Kidney capillary endothelial cell (primary cell): ENCODE measurements around the gene MBD5.

ENCODE experiments used
- DNase-seq: peaks from one replicate; pipeline ENCODE4 v3.0.0-alpha.2; 2018; ENCODE audit warnings: low spot score

Gene MBD5

GRCh38 chr2:148023861-148024260, 3.0 kb downstream of the MBD5 start:
- DNase-seq, result peak; percentile 23

GRCh38 chr2:148026573-148026972, 5.7 kb downstream of the MBD5 start:
- DNase-seq, result no peak

- no peak for DNase-seq
These were observed 6.9 kb downstream of the MBD5 start for GRCh38 chr2:148027822-148028221.

GRCh38 chr2:148028781-148029180, 7.9 kb downstream of the MBD5 start:
- no peak for DNase-seq

- DNase-seq, result no peak
These were observed 10.3 kb downstream of the MBD5 start for GRCh38 chr2:148031152-148031551.

- DNase-seq, result no peak
These were observed 11.3 kb downstream of the MBD5 start for GRCh38 chr2:148032215-148032614.

- no peak for DNase-seq
These were observed 18.9 kb downstream of the MBD5 start for GRCh38 chr2:148039783-148040182.

- no peak for DNase-seq
These were observed 21.3 kb downstream of the MBD5 start for GRCh38 chr2:148042219-148042618.

- no peak for DNase-seq
These were observed 23.4 kb downstream of the MBD5 start for GRCh38 chr2:148044322-148044721.

GRCh38 chr2:148046802-148047201, 25.9 kb downstream of the MBD5 start:
- DNase-seq, result no peak

GRCh38 chr2:148048475-148049221, 27.8 kb downstream of the MBD5 start:
- DNase-seq, result no peak

- no peak for DNase-seq
These were observed 28.4 kb downstream of the MBD5 start for GRCh38 chr2:148049284-148049683.

GRCh38 chr2:148052687-148053086, 31.8 kb downstream of the MBD5 start:
- DNase-seq, result no peak

GRCh38 chr2:148058641-148059040, 37.8 kb downstream of the MBD5 start:
- no peak for DNase-seq

- DNase-seq, result no peak
These were observed 42.7 kb downstream of the MBD5 start for GRCh38 chr2:148063633-148064032.

GRCh38 chr2:148065936-148066335, 45.0 kb downstream of the MBD5 start:
- DNase-seq, result no peak

GRCh38 chr2:148067801-148068200, 46.9 kb downstream of the MBD5 start:
- no peak for DNase-seq

- no peak for DNase-seq
These were observed 50.5 kb downstream of the MBD5 start for GRCh38 chr2:148071351-148071750.

GRCh38 chr2:148096012-148096411, 75.1 kb downstream of the MBD5 start:
- peak; percentile 6 for DNase-seq

GRCh38 chr2:148102641-148103040, 81.8 kb downstream of the MBD5 start:
- no peak for DNase-seq

- DNase-seq, result no peak
These were observed 83.1 kb downstream of the MBD5 start for GRCh38 chr2:148103946-148104345.

- DNase-seq, result no peak
These were observed 85.4 kb downstream of the MBD5 start for GRCh38 chr2:148106331-148106730.

GRCh38 chr2:148108385-148108784, 87.5 kb downstream of the MBD5 start:
- no peak for DNase-seq

GRCh38 chr2:148110184-148110583, 89.3 kb downstream of the MBD5 start:
- DNase-seq, result no peak
